D721Med (cell line): ENCODE data around the gene COX7B2.

Source experiments
- DNase-seq: peaks from one replicate; pipeline ENCODE4 v3.0.0; 2011; ENCODE audit warnings: low spot score; ENCODE audit not compliant: insufficient read length
- FAIRE-seq: peaks from 2 replicates; lab custom pipeline; 2011; peaks lifted over from hg19 to GRCh38; lab: Jason Lieb, UNC
- CTCF ChIP-seq: IDR thresholded peaks from 2 replicates; pipeline ENCODE4 v1.5.1; 2012; ENCODE audit warnings: mild to moderate bottlenecking, control low read depth; ENCODE audit not compliant: insufficient read depth; ENCODE audit errors: missing control alignments

COX7B2 gene

DNA sequence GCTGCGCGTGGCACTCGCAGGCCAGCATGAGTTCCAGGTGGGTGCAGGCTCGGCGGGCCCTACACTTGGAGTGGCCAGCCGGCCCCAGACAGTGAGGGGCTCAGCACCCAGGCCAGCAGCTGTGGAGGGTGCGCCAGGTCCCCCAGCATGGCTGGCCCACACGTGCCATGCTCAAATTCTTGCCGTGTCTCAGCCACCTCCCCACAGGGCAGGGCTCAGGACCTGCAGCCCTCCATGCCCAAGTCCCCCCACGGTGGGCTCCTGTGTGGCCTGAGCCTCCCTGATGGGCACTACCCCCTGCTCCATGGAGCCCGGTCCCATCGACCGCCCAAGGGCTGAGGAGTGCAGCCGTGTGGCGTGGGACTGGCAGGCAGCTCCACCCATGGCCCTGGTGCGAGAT is 210.2 kb downstream of the COX7B2 start:
- no peak for FAIRE-seq
- DNase-seq = no peak
- no peak for TF ChIP-seq CTCF
